ENCODE data around the gene USP25.

DNA sequence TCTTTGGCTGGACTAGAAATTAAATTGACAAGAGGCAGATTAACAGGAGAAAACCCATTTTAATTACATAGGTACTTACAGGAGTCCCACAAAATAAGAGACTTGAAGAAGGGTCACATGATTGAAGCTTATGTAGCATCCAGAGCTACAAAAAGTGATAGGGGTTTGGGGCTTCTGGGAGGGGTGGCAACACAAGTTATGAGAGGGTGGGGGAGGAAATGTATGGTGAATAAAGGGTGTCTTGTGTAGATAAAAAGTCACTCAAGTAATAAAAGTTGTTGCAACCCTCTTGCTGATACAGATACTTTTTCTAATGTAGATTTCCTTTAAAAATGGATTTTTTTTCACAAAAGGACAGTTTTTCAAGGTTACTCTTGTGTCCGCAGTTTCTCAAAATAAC lies 24.0 kb downstream of the USP25 start:
- TF ChIP-seq EZH2 (IDR thresholded peaks at IDR 0.05): no peak
- no peak for TF ChIP-seq POLR2AphosphoS5 (IDR thresholded peaks at IDR 0.05; ENCODE audit: borderline replicate concordance, low read depth, low read length)
